Uterus (tissue), 2 donors: ENCODE data around the gene SNRPN.

ENCODE experiments used
- CTCF ChIP-seq, 4 experiments: fragments of 200-600 bp in 2 of 4; fragments of 450-650 bp in 2 of 4; sonication (generic) in 2 of 4; IDR thresholded peaks; one replicate each; pipeline ENCODE4 v1.5.1; 2016 to 2019; ENCODE audit warnings: antibody characterized with exemption in 4 of 4, mild to moderate bottlenecking in 2 of 4, moderate library complexity in 1 of 4
- POLR2A ChIP-seq, 2 donors: fragments of 450-650 bp; IDR thresholded peaks; one replicate each; pipeline ENCODE4 v1.6.1; 2016; ENCODE audit warnings: antibody characterized with exemption in 2 of 2, mild to moderate bottlenecking in 1 of 2, moderate library complexity in 1 of 2

- TF ChIP-seq CTCF (IDR thresholded peaks at IDR 0.05) (no peak), POLR2A (IDR thresholded peaks at IDR 0.05) (no peak)
Measured at GRCh38 chr15:24940236-24940635, 14.6 kb upstream of the SNRPN start.
